GM12875 (cell line): ENCODE measurements around the gene RNF32.

Experiments
- H3K4me3 ChIP-seq: one replicate; pipeline ENCODE4 v1.5.1; 2011; ENCODE audit warnings: low read depth, low read length, control low read depth
- TF ChIP-seq, protein P1 (sequence below): IDR thresholded peaks from 2 replicates; pipeline ENCODE4 v1.5.1; 2011; ENCODE audit warnings: low read depth, mild to moderate bottlenecking, control low read depth, inconsistent platforms, low read length, moderate library complexity, borderline replicate concordance; ENCODE audit not compliant: insufficient read depth

RNF32 gene

GRCh38 chr7:156604311-156604710 lies 36.3 kb upstream of the RNF32 start:
- TF ChIP-seq, protein P1, sequence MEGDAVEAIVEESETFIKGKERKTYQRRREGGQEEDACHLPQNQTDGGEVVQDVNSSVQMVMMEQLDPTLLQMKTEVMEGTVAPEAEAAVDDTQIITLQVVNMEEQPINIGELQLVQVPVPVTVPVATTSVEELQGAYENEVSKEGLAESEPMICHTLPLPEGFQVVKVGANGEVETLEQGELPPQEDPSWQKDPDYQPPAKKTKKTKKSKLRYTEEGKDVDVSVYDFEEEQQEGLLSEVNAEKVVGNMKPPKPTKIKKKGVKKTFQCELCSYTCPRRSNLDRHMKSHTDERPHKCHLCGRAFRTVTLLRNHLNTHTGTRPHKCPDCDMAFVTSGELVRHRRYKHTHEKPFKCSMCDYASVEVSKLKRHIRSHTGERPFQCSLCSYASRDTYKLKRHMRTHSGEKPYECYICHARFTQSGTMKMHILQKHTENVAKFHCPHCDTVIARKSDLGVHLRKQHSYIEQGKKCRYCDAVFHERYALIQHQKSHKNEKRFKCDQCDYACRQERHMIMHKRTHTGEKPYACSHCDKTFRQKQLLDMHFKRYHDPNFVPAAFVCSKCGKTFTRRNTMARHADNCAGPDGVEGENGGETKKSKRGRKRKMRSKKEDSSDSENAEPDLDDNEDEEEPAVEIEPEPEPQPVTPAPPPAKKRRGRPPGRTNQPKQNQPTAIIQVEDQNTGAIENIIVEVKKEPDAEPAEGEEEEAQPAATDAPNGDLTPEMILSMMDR: no peak
- H3K4me3 ChIP-seq: no peak overlapping the region

DNA sequence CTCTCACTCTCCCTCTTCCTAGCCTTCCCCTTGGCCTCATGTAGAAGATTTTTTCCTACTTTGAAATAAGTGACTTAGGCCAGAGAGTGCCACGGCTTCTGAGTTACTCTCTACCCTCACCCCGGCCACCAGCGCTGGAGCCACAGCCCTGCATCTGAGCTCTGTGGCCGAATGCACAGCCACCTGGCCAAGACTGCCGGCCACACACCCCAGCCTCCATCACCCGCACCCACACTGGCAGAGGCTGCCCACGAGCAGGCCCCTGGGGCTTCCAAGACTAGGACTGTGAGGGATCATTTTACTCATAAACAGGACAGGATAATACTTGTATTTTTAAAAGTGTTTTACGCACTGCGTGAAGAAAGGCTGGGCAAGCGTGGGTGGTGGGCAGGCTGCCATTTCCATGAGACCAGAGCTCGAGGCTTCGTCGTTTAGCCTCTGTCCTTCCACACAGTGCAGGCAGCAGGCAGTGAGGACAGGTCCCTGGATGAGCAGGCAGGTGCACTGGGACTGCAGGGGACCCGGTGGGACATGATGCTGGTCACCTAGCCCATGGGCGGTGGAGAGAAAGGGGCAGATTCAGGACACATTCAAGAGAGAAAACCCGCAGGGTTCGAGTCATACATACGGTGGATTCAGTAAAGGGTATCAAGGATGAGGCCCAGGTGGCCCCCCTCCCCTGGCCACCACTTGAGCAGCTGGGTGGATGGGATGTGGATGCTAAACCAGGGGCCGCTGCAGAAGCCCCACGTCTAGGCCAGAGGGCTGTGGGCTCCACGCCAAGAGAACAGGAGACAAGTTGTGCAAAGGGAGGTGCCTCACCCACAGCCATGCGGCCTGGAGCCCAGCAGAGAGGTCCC lies 35.5 kb upstream of the RNF32 start:
- no peak overlapping the region for H3K4me3 ChIP-seq
- TF ChIP-seq, protein P1: no peak

DNA sequence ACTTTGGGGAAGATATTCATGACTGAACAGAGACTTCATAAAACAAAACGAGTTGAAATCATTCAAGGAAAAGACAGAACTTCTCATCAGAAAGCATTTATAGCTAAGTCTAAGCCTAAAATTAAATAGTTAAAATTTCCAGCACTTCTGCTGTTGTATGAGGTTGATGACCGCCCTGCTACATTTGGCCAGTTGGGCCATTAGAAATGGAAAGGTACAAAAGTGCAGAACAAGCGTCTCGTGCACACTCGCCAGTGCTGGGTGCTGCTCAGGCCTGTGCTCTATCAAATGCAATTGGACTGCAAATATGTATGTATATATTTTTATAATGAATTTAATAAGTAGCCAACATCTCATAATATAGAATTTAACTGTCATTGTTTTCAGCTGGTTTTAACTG lies 34.4 kb upstream of the RNF32 start:
- TF ChIP-seq, protein P1: no peak

DNA sequence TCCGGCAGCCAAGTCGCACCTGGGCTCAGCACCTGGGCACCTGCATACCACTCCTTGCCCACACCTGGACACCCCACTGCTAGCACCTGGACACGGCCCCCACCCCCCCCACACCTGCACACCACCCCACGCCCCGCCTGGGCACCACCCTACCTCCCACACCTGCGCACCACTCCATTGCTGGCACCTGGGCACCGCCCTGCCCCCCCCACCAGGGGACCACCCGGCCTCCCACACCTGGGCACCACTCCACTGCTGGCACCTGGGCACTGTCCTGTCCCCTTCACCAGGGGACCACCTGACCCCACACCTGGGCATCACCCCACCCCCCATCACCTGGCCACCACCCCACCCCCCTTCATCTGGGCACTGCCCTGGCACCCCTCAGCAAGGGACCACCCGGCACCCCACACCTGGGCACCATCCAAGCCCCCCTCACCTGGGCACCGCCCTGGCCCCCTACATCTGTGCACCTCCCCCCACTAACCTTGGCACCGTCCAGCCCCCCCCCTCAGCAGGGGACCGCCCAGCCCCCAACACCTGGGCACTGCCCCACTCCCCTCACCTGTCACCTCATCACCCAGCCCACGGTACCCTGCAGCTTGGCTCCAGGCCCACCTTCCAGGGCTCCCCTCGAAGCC lies 33.8 kb upstream of the RNF32 start:
- TF ChIP-seq, protein P1: no peak

More for the DNA sequence above, 34.4 kb upstream of the RNF32 start:
- H3K4me3 ChIP-seq: no peak overlapping the region

GRCh38 chr7:156607332-156608172 lies 33.0 kb upstream of the RNF32 start:
- H3K4me3 ChIP-seq: no peak overlapping the region

More for the DNA sequence above, 33.8 kb upstream of the RNF32 start:
- H3K4me3 ChIP-seq: no peak overlapping the region

GRCh38 chr7:156608173-156608478 lies 32.4 kb upstream of the RNF32 start:
- no peak overlapping the region for H3K4me3 ChIP-seq
- TF ChIP-seq, protein P1: no peak

More at GRCh38 chr7:156607332-156608172, 33.0 kb upstream of the RNF32 start:
- TF ChIP-seq, protein P1: no peak
